SU-DHL-6 (cell line): ENCODE data around the gene SRP54.

Experiments
- H2AFZ ChIP-seq: fragments of 200-600 bp; sonication (generic); 2 replicates; pipeline ENCODE4 v1.6.1; 2014; ENCODE audit warnings: low read depth, mild to moderate bottlenecking, moderate library complexity, mixed read lengths, antibody characterized with exemption, low read length; ENCODE audit not compliant: severe bottlenecking
- H3F3A ChIP-seq: fragments of 200-600 bp; shearing (Covaris generic); 2 replicates; pipeline ENCODE4 v1.6.0; 2016; ENCODE audit warnings: antibody characterized with exemption, mild to moderate bottlenecking; ENCODE audit not compliant: insufficient read depth
- H3K27ac ChIP-seq: fragments of 200-600 bp; sonication (generic); 2 replicates; pipeline ENCODE4 v1.5.1; 2016; ENCODE audit warnings: low read depth, mild to moderate bottlenecking, low read length, moderate library complexity, mixed read lengths
- H3K27me3 ChIP-seq: fragments of 200-600 bp; sonication (generic), shearing (Covaris generic); 2 replicates; pipeline ENCODE4 v1.6.0; 2014; ENCODE audit warnings: mild to moderate bottlenecking, low read length
- H3K36me3 ChIP-seq: fragments of 200-600 bp; sonication (generic); 2 replicates; pipeline ENCODE4 v1.6.1; 2014; ENCODE audit warnings: mild to moderate bottlenecking, low read length, mixed read lengths
- H3K4me2 ChIP-seq: fragments of 300-600, 200-600 bp; shearing (Covaris generic), sonication (generic); 2 replicates; pipeline ENCODE4 v1.6.0; 2014; ENCODE audit warnings: low read length, low read depth, mild to moderate bottlenecking; ENCODE audit not compliant: poor library complexity, severe bottlenecking
- H3K4me3 ChIP-seq: fragments of 200-600 bp; sonication (generic); 2 replicates; pipeline ENCODE4 v1.5.1; 2014; ENCODE audit warnings: antibody characterized with exemption, low read length, mild to moderate bottlenecking, mixed read lengths; ENCODE audit not compliant: insufficient read depth, poor library complexity, severe bottlenecking
- H3K79me2 ChIP-seq: fragments of 200-600 bp; sonication (generic); 2 replicates; pipeline ENCODE4 v1.6.1; 2014; ENCODE audit warnings: mild to moderate bottlenecking, low read length, moderate library complexity; ENCODE audit not compliant: insufficient read depth
- H3K9ac ChIP-seq: fragments of 200-600 bp; sonication (generic); 2 replicates; pipeline ENCODE4 v1.7.0; 2014; ENCODE audit warnings: mild to moderate bottlenecking, low read length
- H3K9me2 ChIP-seq: fragments of 200-600 bp; sonication (generic); replicated peaks from 2 replicates; pipeline ENCODE4 v1.6.1; 2014; ENCODE audit warnings: low read length; ENCODE audit not compliant: insufficient read depth
- H3K9me3 ChIP-seq: fragments of 200-600 bp; sonication (generic); 2 replicates; pipeline ENCODE4 v1.6.1; 2014; ENCODE audit warnings: low read length, mixed read lengths; ENCODE audit not compliant: insufficient read depth
- H4K20me1 ChIP-seq: fragments of 200-600 bp; sonication (generic); 2 replicates; pipeline ENCODE4 v1.6.1; 2014; ENCODE audit warnings: low read depth, mild to moderate bottlenecking, antibody characterized with exemption, low read length, moderate library complexity, mixed read lengths
- CTCF ChIP-seq: fragments of 200-600 bp; sonication (generic); IDR thresholded peaks from one replicate; pipeline ENCODE4 v1.5.1; 2017; ENCODE audit warnings: antibody characterized with exemption, mild to moderate bottlenecking, low read length, moderate library complexity; ENCODE audit not compliant: insufficient read depth, poor library complexity, severe bottlenecking
- EZH2phosphoT487 ChIP-seq: fragments of 200-600 bp; sonication (generic), shearing (Covaris generic); conservative IDR thresholded peaks from 2 replicates; pipeline ENCODE4 v1.6.1; 2018; ENCODE audit warnings: mild to moderate bottlenecking, antibody characterized with exemption, low read length, moderate library complexity, mixed read lengths

Gene SRP54

GRCh38 chr14:35047976-35048513, 65.3 kb downstream of the SRP54 start:
- H2AFZ ChIP-seq = no peak overlapping the region
- no peaks in the 10 kb centered on the region for H4K20me1 ChIP-seq
- H3K9me3 ChIP-seq = no peaks in the 10 kb centered on the region
- peak overlapping the region; percentile 93 for H3K4me2 ChIP-seq
- H3K79me2 ChIP-seq = no peaks in the 10 kb centered on the region; the same call in 1 of the 2 replicates
- no peaks in the 10 kb centered on the region for H3K27me3 ChIP-seq
- no peak for TF ChIP-seq CTCF
- TF ChIP-seq EZH2phosphoT487 = no peak
- H3K36me3 ChIP-seq = no peaks in the 10 kb centered on the region
- H3K27ac ChIP-seq = no peak overlapping the region
- H3K4me3 ChIP-seq = no peak overlapping the region
- no peaks in the 10 kb centered on the region for H3K9me2 ChIP-seq
- no peak overlapping the region for H3K9ac ChIP-seq
- H3F3A ChIP-seq = peaks cover 19% of the 10 kb centered on the region

- no peak overlapping the region for H3K4me3 ChIP-seq
- no peak overlapping the region for H3K27ac ChIP-seq
- no peaks in the 10 kb centered on the region for H3K36me3 ChIP-seq
- H3K9ac ChIP-seq = no peak overlapping the region
- no peak overlapping the region for H3K4me2 ChIP-seq
- no peaks in the 10 kb centered on the region for H3K9me2 ChIP-seq
- no peaks in the 10 kb centered on the region; the same call in 1 of the 2 replicates for H3K79me2 ChIP-seq
- no peaks in the 10 kb centered on the region for H3K9me3 ChIP-seq
- TF ChIP-seq CTCF (no peak), EZH2phosphoT487 (no peak)
- no peaks in the 10 kb centered on the region for H4K20me1 ChIP-seq
- H2AFZ ChIP-seq = no peak overlapping the region
- no peaks in the 10 kb centered on the region for H3K27me3 ChIP-seq
- H3F3A ChIP-seq = peaks cover 2% of the 10 kb centered on the region; the same call in 1 of the 2 replicates
Observed at GRCh38 chr14:35050652-35051051, 67.9 kb downstream of the SRP54 start.

- no peaks in the 10 kb centered on the region for H3K36me3 ChIP-seq
- H4K20me1 ChIP-seq = no peaks in the 10 kb centered on the region
- no peak overlapping the region for H3K4me3 ChIP-seq
- H3K9me2 ChIP-seq = no peaks in the 10 kb centered on the region
- H3K79me2 ChIP-seq = no peaks in the 10 kb centered on the region; the same call in 1 of the 2 replicates
- no peak overlapping the region for H3K27ac ChIP-seq
- H3K9ac ChIP-seq = no peak overlapping the region
- no peaks in the 10 kb centered on the region for H3K27me3 ChIP-seq
- H3K9me3 ChIP-seq = no peaks in the 10 kb centered on the region
- H3F3A ChIP-seq = no peaks in the 10 kb centered on the region
- no peak overlapping the region for H2AFZ ChIP-seq
- TF ChIP-seq EZH2phosphoT487 (no peak), CTCF (no peak)
- H3K4me2 ChIP-seq = no peak overlapping the region
Observed at GRCh38 chr14:35051796-35052195, 69.0 kb downstream of the SRP54 start.
